HG02885 (cell line): ENCODE results near the gene SMAD7.

ENCODE experiments used
- ATAC-seq: cut with Tn5 transposase; IDR thresholded peaks from one replicate; pipeline ENCODE4 v1.9.1; 2021; ENCODE audit warnings: mild to moderate bottlenecking; ENCODE audit not compliant: unreplicated experiment, poor library complexity

SMAD7 gene

DNA sequence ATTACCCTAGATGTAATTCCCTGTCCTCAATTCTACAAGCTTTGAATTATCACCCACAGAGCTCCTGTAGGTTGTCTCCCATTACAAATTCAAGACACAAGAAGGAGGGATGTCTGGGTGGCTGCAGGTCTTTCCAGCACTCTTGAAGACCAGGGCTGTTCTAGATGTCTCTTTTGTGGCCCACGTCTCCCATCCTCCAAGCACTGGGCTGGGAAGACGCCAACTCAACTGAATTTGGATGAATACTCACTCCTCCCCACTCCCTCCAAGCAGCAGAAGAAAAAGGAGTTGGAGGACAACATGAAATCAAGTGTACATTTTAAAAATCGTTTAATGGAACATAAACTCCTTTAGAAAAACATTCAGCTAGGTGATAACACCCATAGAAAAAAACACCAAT lies 31.2 kb downstream of the SMAD7 start:
- ATAC-seq = no peak

DNA sequence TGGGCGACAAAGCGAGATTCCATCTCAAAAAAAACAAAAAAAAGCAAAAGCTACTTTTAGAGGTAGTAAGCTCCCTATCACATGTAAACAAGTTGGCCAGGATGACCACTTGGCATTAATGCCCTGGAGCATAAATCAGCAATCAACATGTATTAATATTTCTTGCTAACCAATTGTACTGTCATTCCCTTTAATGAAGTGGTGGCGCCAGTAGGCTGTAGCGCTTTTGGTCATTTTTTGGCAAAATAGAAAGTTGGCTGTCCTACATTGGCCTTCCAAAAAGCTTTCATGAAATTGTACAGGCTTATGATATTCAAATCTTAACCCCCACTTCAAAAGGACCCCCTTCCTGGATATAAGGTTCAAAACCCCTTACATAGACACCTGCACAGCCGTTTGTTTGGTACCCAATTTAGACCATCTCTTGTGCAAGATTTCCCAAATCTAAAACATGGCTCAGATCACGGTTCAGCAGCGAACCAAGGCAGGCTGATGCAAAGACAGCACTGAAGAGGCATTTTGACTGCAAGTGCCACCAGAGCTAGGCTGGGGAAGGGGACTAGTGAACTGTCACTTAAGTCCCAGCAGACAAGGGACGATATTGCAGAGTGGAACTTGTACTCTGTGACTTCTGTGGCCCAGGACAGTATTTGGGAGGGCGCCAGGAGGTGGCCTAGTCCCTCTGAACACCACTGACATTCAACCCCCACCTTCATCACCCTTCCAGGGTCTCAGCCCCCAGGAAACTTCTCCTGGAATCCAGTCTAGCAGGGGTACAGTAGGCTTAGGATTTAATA lies 31.9 kb downstream of the SMAD7 start:
- ATAC-seq = no peak

DNA sequence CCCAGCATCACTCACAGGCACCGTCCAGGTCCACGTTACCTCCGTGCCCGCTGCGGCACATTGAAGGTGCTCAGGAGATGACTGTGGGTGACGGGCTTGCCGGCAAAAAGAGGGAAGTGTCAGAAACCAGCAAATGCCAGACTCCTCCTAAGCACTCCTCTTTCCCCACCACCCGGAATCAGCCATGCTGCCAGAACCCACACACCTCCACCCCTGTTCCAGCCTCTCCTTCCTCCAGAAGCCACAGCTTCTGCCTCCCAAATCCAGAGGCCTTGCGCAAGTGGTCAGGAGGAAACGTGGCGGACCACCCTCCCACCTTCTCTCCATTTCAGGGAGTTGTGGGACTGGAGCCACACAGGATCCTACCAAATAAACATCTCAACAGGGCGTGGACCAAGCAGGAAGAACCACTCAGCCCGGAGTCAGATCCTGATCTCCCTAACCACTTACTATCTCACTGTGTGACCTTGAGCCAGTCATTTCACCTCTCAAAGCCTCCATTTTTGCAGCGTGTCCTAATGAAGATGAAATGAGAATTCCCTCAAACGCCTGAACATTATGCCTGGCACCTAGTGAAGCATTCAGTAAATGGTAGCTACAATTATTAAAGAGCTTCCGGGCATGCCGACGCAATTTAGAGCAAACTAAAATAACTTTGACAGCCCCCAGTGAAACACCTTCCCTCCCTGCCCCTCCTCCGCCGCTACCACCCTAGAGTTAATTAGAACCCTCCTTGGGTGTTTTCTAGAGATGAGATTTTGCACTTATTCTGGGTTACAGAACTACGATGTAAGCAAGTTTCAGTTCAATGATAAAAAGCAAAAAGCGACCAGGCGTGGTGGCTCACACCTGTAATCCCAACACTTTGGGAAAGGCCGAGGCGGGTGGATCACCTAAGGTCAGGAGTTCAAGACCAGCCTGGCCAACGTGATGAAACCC lies 32.9 kb downstream of the SMAD7 start:
- no peak for ATAC-seq

DNA sequence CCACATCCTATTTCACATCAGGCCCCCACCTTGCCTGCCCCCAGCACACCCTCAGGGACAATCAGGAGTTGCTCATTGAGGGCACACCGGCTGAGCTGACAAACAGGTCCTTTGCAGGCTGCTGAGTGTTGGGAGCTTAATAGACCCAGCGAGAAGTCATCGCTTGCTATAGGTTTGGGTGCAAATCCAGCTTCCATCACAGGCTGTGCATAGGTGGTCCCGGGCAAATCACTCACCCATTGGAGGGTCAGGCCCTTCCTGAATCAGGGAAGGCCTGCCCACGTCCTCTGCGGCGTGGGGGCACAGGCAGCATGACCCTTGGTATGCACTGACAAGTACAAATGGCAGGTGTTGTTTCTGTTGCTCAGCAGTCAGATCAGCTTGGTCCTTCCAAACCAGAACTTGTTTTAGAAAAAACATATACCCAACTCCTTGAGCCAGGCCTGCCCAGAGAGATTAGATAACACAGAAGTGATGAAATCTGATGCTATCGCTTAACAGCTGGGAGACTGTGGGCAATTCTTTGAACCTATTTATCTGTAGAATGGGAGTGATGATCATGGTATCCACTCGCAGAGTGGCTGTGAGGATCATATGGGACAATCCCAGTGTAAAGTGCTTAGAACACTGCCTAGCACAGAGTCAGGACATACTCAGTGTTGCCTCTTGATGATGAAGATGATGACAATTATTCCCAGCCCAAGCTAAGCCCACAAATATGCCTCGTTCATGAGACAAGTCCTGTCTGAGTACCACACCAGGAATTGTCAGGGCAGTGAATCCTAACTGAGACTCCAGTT lies 34.9 kb downstream of the SMAD7 start:
- ATAC-seq = no peak

DNA sequence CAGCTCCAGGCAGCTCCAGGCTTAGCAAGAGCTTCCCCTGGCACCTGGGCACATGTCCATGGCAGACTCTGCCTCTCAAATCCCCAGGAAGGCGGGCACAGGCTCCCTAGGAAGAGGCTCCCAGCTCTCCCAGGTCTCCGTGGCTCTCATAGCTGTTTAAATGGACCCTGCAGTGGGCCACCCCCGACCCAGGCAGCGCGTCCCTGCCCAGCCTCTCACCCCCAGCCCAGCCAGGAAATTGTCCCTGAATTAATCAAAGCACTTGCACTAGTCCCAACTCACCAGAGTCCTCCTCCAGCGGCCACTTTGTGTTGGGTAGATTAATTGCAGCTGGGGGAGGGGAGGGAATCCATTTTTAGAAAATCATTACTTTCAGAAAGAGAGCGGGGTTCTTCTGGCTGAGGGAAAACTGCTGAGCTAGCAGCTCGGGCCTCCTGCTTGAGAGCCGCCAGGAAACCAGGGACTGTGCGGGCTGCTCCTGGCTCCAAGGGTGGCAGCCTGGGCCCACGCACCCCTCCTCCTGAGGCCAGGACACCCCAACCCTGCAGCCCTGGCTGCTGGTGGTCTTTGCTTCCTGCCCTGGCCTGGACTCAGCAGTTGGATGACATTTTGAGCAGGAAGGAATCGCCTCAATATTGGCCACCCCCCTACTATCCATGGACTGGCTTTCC lies 36.0 kb downstream of the SMAD7 start:
- ATAC-seq = no peak

DNA sequence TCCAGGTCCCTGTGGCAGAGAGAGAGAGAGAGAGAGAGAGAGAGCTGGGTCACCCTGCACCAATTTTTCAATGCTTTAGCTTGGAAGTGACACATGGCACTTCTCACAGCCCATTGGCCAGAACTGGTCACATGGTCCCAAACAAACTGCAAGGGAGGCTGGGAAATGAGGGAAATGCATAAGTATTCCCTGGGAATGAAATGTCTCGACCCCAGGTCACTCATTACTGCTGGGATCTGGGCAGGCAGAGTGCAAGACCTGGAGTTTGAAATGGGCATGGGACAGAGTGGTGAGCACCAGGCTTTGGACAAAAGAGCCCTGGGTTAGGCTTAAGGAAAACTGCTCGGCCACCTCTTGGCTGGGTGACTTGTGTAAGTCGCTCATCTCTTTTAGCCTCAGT lies 37.0 kb downstream of the SMAD7 start:
- ATAC-seq = no peak

DNA sequence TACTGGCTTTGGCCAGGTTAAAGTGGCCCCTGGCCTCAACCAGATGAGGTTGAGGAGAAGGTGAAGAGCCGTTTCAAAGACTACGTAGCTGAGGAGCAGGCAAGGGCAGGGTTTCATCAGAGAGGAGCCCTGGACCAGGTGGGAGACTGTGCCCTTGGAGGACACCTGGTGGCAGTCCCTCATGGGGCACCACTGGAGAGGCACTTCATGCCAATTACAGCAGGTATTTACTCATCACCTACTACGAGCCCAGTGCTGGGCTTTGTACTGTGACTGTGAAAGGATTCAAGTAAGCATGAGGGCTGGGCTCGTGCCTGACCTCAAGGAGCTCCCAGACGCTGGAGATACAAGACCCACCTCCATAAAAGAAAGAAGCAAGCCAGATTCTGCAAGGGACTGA lies 37.6 kb downstream of the SMAD7 start:
- no peak for ATAC-seq

DNA sequence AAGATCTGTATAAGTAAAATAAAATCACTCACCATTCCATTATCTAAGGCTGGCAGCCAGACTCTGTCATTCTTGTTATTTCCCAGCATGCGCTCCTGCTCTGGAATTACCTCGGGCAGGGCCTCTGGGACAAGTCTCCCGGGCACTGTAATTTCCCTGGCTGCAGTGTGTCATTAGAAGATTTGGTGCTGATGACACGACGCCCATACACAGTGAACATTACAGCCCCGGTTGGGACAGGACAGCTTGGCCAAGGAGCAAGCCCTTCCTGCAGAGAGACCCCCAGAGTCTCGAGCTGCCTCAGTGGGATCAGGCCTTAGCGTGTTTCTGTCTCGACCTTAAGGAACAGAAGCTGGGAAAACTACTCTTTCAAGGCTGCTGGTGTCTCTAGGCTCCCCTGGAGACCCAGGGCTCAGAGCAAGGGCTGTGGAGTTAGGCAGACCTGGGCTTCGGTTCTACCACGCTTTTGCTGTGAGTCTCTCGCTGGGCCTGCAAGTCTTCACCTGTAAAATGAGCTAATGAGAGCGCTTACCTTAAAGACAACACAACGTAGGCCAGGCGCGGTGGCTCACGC lies 39.7 kb downstream of the SMAD7 start:
- ATAC-seq = no peak

DNA sequence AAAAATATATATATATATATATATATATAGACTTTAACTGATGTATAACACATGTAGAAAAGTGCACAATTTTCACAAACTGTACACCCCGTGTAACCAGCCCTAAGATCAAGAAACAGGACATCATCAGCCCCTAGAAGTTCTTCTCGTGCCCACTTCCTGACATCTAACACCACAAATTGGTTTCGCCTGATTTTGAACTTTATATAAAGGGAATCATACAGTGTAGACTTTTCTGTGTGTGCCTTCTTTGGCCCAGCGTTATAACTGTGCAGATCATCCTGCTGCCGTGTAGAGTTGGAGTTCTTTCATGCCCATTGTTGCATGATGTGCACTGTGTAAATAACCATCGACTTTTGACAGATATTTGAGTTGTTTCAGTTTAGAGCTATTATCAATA lies 41.0 kb downstream of the SMAD7 start:
- no peak for ATAC-seq

DNA sequence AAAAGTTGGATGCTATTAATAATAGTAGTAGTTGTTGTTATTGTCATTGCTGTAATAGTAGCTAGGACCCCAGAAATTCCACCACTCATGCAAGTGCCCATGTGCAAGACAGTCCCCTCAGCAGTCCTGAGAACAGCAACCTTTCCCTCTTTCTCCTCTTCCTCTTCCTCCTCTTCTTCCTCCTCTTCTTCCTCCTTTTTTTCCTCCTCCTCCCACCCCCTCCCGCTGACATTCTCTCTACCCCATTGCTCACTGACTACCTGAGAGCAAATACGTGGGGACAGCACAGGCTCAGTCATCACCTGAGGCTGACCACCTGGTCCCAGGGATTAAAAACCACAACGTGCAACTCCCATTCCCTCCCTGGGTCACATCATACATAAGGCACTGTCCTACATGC lies 41.8 kb downstream of the SMAD7 start:
- ATAC-seq = no peak

DNA sequence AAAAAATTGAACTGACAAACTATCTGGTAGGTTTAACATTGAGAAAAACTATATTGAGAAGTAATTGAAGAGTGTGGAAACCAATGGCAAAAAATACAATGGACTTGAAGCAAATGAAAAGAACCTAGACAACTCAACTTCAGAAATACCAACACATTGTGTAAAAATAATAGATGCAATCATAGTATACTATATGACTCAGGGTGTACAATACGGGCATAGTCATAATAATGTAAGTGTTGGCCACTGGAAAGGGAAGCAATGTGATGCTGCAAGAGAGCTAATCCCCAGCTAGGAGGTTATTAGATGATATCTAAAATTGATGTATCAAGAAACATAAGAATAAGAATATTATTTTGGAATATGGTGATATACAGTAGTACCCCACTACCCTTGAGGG lies 45.3 kb downstream of the SMAD7 start:
- ATAC-seq = no peak

DNA sequence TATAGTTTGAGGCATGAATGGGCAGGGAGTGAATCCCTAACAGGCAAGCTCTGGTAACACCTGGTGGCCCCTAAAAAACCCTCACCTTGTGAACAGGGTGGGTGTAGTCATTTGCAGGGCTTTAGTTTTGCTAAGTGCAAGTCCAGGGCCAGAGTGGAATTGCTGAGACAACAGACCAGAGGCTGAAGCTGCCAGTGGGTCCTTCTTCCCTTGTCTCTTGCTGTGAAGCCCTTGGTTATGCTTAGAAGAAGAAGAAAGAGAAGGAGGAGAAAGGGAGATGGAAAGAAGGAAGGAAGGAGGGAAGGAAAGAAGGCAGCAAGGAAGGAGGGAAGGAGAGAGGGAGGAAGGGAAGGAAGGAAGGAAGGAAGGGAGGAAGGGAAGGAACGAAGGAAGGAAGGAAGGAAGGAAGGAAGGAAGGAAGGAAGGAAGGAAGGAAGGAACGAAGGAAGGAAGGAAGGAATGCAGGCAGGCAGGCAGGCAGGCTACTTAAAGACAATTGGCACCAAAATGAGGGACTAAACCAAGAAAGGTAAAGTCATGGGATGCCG lies 45.8 kb downstream of the SMAD7 start:
- ATAC-seq = no peak

DNA sequence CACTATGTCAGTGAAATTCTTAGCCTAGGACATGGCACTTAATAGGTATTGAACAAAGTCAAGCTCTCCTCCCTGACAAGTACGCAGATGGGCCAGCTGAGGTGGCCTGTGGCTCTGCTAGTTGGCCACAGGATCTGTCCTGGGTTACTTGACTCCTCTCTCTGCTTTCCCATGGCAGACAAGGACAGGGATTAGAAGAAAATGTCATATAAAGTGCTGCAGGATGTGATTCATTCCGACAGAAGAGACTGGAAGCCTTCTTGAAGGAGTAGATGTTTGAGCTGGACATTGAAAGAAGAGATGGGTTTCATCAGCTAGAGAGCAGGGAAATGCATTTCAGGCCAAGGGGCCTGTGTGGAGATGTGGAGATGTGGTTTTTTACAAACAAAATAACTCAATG lies 46.7 kb downstream of the SMAD7 start:
- no peak for ATAC-seq

DNA sequence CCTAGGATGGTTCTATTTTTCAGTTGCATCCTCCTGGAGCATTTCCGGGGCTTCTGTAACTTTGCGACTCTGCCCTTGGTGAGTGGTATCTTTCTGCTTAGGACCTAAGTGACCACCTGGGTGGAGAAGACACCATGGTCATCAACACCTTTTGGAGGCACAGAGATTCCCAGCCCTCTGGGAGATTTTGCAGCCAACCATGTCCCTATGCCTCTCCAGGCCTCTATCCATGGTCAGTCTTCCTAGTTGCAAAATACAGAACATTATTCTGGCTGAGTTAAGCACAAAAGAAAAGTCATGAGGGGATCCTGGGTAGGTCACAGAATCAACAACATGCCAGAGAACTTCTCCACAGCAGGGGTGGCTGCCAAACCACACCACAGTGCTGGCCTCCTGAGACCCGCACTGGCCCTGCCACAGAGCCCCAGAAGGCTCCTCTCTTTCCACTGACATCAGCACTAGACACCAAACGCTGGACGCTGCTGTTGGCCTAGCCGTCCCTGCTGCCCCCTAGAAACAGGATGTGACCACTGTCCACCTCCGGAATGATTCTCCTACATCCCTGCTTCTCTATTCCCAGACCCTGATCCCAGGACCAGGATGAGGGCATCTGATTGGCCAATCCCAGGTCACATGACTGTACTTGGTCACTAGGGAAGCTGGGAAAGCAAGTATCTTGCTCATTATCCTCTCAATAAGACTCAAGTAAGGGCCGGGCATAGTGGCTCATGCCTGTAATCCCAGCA lies 47.7 kb downstream of the SMAD7 start:
- no peak for ATAC-seq

DNA sequence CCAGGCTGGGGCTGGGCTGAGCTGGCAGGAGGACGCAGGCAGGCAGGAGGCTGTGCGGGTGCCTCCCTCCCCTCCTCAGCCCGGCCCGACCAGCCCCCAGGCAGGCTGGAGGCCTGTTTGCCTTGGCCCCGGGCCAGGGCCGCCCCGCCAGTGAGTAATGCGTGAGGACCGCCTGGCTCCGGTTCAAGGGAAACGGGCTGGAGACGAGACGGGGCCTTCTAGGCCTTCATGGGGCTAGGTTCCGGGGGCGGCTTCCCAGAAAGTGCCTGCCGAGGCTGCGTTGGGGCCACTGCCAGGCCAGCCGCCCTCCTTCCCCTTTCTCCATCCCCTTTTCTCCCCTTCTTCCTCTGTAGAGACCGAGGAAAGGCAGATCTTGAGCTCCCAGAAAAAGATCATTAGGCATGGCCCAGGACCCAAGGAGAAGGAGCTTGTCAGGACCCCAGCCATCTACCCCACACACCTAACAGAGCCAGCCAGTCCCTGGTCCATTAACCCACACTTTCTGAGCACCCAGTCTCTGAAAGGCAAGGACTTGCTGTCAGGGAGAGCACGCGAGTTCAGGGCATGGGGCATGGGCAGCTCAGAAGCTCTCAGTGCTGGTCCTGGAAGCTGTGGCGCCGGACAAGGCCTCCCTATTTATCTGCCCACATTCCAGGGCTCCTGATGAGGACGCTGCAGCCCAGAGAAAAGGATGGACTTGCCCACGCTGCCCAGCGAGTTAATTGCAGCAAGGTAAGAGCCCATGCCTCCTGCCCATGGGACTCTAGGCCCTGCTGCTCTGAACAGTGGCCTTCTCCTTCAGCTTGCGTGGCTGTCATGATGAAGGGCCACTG lies 48.5 kb downstream of the SMAD7 start:
- no peak for ATAC-seq

DNA sequence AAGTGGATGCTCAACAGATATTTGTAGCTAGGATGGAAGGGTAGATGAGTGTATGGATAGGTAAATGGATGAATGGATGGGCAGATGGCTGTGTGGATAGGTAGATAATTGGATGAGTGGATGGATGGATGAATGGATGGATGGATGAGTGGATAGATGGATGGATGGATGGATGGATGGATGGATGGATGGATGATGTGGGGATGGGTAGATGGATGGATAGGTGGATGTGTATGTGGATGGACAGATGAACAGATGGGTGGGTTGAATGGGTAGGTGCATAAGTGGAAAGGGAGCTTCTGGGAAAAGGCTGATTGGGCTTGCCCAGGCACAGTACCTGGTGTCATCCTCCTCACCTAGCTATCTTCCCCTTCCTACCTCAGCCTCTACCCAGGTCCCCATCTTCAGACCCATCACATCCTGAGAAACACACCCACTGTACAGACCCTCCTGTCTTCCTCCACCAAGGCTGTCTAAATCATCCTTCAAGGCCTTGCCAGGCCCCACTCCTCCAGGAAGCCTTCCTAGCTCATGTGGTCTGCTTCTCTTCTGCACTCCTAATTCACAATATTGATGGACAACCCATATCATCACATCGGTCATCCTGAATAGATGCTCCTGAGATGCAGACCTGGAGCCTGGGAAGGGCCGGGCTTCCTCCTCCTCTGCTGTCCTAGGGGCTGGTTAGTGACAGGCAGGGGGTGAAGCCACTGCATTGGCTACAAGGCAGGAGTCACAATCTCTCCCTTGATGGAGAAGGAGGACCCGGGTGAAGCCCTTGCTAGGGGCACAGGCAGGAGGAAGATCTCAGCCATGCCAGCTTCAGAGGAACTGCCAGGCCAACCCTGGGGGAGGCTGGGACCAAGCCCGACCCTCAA lies 49.4 kb downstream of the SMAD7 start:
- no peak for ATAC-seq

DNA sequence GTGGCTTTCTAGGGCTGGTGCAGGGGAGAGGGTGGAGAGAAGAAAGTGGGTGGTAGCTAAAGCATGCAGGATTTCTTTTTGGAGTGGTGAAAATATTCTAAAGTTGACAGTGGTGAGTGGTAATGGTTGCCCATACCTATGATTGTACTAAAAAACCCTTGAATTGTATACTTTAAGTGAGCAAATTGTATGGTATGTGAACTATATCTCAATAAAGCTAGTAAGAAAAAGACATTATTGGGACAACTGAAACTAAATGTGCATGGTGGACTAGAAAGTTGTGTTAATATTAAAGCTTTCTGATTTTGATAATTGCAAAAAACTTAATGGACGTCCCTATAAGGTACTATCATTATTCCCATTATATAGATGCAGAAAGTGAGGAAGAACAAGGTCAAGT lies 50.3 kb downstream of the SMAD7 start:
- no peak for ATAC-seq
